ENCODE measurements around the gene KIAA1191. TPM values are rescaled to one million over a fixed set of nuclear protein-coding genes. Genes with fewer than 3 reads are reported as not detected.

KIAA1191 gene
- total and polyA plus RNA-seq, 2 of the 4 experiments (the other 2 are of a cell fraction) = 114 to 124 TPM

- H3K23ac ChIP-seq (ENCODE audit: low read depth, low read length) = no peak overlapping the region
- H4K5ac ChIP-seq (ENCODE audit: low read depth, low read length) = no peak overlapping the region
- dilution Hi-C loops (cut with HindIII; ENCODE audit: low sequenced_read_pairs, unreplicated experiment) (no loop called here), intact Hi-C loops (cut with micrococcal nuclease) (no loop called here), in situ Hi-C loops (cut with MboI; ENCODE audit: low sequenced_read_pairs) (no loop called here)
- ChIA-PET CTCF (no interaction called here), POLR2A (ENCODE audit: unreplicated experiment) (no interaction called here)
- H3K9me1 ChIP-seq (ENCODE audit: insufficient read depth, low read length) = 0 out of 2 replicates have a peak, but pooled peaks cover 3% of the 10 kb centered on the region
- H3K79me1 ChIP-seq (ENCODE audit: low read depth in 1 of 2, low read length in 2 of 2) = no peaks in the 10 kb centered on the region
- no peak overlapping the region for H2BK5ac ChIP-seq (ENCODE audit: low read depth, low read length, poor library complexity, severe bottlenecking)
- H3K27ac ChIP-seq (ENCODE audit: insufficient read depth, low read length) = no peak overlapping the region
- no peak overlapping the region for H3K56ac ChIP-seq (ENCODE audit: extremely low read depth, insufficient read depth, low read length)
- no TSS peak for BruUV-seq (replicated peaks)
- no peaks in the 10 kb centered on the region for H3K27me3 ChIP-seq (ENCODE audit: control insufficient read depth, insufficient read depth, low read length)
- H4K8ac ChIP-seq (ENCODE audit: low read depth in 2 of 2, low read length in 2 of 2) = no peak overlapping the region
- H2AK9ac ChIP-seq (replicated peaks; ENCODE audit: low read depth, low read length, poor library complexity) = no peak overlapping the region
- no peak overlapping the region for H2AFZ ChIP-seq (replicated peaks; ENCODE audit: low read length, poor library complexity)
- no peak for ATAC-seq (ENCODE audit: low read depth)
- no peak overlapping the region for H3K14ac ChIP-seq (replicated peaks; ENCODE audit: low read depth, low read length)
- no peak overlapping the region for H2BK15ac ChIP-seq (ENCODE audit: low read depth, low read length)
- H3K9ac ChIP-seq (ENCODE audit: low read depth, low read length) = no peak overlapping the region
- no peak overlapping the region for H3K4ac ChIP-seq (ENCODE audit: low read depth, low read length)
- no peak for DNase-seq
- no peak overlapping the region for H2BK20ac ChIP-seq (ENCODE audit: low read depth, low read length)
- TF ChIP-seq, protein P1, sequence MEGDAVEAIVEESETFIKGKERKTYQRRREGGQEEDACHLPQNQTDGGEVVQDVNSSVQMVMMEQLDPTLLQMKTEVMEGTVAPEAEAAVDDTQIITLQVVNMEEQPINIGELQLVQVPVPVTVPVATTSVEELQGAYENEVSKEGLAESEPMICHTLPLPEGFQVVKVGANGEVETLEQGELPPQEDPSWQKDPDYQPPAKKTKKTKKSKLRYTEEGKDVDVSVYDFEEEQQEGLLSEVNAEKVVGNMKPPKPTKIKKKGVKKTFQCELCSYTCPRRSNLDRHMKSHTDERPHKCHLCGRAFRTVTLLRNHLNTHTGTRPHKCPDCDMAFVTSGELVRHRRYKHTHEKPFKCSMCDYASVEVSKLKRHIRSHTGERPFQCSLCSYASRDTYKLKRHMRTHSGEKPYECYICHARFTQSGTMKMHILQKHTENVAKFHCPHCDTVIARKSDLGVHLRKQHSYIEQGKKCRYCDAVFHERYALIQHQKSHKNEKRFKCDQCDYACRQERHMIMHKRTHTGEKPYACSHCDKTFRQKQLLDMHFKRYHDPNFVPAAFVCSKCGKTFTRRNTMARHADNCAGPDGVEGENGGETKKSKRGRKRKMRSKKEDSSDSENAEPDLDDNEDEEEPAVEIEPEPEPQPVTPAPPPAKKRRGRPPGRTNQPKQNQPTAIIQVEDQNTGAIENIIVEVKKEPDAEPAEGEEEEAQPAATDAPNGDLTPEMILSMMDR (conservative IDR thresholded peaks at IDR 0.05; ENCODE audit: low read depth, low read length) = no peak
- TF ChIP-seq CHD1 (IDR thresholded peaks at IDR 0.05; ENCODE audit: low read depth, low read length) (no peak), NFE2L2 (IDR thresholded peaks at IDR 0.05; ENCODE audit: low read depth, low read length) (no peak), BHLHE40 (IDR thresholded peaks at IDR 0.05; ENCODE audit: low read depth, low read length) (no peak), RFX5 (IDR thresholded peaks at IDR 0.05; ENCODE audit: low read depth, low read length) (no peak), MXI1 (IDR thresholded peaks at IDR 0.05; ENCODE audit: borderline replicate concordance, low read depth, low read length) (no peak), FOS (IDR thresholded peaks at IDR 0.05; ENCODE audit: low read depth, low read length) (no peak), RAD21 (IDR thresholded peaks at IDR 0.05; ENCODE audit: low read length) (no peak), RCOR1 (IDR thresholded peaks at IDR 0.05; ENCODE audit: insufficient replicate concordance, low read length) (no peak), SMC3 (IDR thresholded peaks at IDR 0.05; ENCODE audit: low read depth, low read length) (no peak), MAZ (IDR thresholded peaks at IDR 0.05; ENCODE audit: borderline replicate concordance, low read depth, low read length) (no peak), POLR2A (IDR thresholded peaks at IDR 0.05; ENCODE audit: low read depth, low read length) (no peak), CEBPB (IDR thresholded peaks at IDR 0.05; ENCODE audit: low read depth, low read length) (no peak), MAFK (IDR thresholded peaks at IDR 0.05; ENCODE audit: low read depth, low read length) (no peak), ELK1 (IDR thresholded peaks at IDR 0.05; ENCODE audit: borderline replicate concordance, low read depth, low read length) (no peak)
- TF ChIP-seq, protein P2, sequence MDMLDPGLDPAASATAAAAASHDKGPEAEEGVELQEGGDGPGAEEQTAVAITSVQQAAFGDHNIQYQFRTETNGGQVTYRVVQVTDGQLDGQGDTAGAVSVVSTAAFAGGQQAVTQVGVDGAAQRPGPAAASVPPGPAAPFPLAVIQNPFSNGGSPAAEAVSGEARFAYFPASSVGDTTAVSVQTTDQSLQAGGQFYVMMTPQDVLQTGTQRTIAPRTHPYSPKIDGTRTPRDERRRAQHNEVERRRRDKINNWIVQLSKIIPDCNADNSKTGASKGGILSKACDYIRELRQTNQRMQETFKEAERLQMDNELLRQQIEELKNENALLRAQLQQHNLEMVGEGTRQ (IDR thresholded peaks at IDR 0.05; ENCODE audit: low read depth, low read length) = no peak
- H3K4me3 ChIP-seq (ENCODE audit: insufficient read depth, low read depth, low read length) = no peak overlapping the region
- no peak overlapping the region for H4K91ac ChIP-seq (ENCODE audit: insufficient read depth, low read depth, low read length)
- no CpG with 5 or more reads among the region's 7 CpGs for WGBS, 2 experiments (ENCODE audit: extremely low coverage in 2 of 2, insufficient read length in 1 of 2)
- H4K20me1 ChIP-seq (ENCODE audit: insufficient read depth, low read length) = no peaks in the 10 kb centered on the region
- no peaks in the 10 kb centered on the region for H3K4me1 ChIP-seq (ENCODE audit: control insufficient read depth, insufficient read depth, low read length)
- no peak overlapping the region for H3K4me2 ChIP-seq (ENCODE audit: low read depth, low read length)
- no peaks in the 10 kb centered on the region for H3K9me3 ChIP-seq (ENCODE audit: control insufficient read depth, insufficient read depth, low read length)
- H2BK120ac ChIP-seq (ENCODE audit: low read depth, low read length) = no peak overlapping the region
- no peak overlapping the region for H3K18ac ChIP-seq (ENCODE audit: low read depth, low read length)
- H3K36me3 ChIP-seq (ENCODE audit: control insufficient read depth, insufficient read depth, low read length) = peaks cover 6% of the 10 kb centered on the region
- no peak overlapping the region for H2AK5ac ChIP-seq (ENCODE audit: low read depth, low read length)
These were observed 43.8 kb downstream of the KIAA1191 start for GRCh38 chr5:176317534-176318374.

All from IMR-90 (cell line).